Measurements from ENCODE around the gene ABCB1. TPM values are rescaled to one million over a fixed set of nuclear protein-coding genes. Genes with fewer than 3 reads are reported as not detected.

ABCB1 gene
- total RNA-seq, 1 donor from 2014 or later = 4.3 TPM

DNA sequence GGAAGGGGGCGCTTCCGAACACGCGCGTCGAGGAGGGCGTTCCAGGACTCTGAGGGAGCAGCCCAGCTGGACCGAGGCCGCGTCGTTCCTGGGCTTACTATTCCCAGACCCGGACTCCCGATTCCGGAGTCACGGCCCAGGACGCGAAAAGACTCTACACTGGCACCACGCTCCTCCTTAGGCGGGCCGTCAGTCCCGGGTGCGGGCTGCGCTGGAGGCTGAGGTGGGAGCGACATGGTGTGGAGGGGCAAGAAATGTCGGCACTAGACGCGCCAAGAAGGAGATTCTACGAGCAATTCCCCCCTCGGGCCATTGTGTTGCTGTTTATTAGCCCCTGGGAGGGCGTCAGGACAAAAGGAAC, 26.9 kb upstream of the ABCB1 start:
- intact Hi-C loops (cut with DNase I) = no loop called here
- ATAC-seq (peak; percentile 47 to 55), DNase-seq (peak; percentile 45)
- Histone ChIP-seq H3K4me1 (peaks cover 17% of the 10 kb centered on the region), H3K4me3 (peak overlapping the region; percentile 66), H3K9me3 (no peaks in the 10 kb centered on the region), H3K36me3 (no peaks in the 10 kb centered on the region), H3K27ac (no peak overlapping the region), H3K27me3 (ENCODE audit: low read depth) (peaks cover 13% of the 10 kb centered on the region)
- TF ChIP-seq, protein P1, sequence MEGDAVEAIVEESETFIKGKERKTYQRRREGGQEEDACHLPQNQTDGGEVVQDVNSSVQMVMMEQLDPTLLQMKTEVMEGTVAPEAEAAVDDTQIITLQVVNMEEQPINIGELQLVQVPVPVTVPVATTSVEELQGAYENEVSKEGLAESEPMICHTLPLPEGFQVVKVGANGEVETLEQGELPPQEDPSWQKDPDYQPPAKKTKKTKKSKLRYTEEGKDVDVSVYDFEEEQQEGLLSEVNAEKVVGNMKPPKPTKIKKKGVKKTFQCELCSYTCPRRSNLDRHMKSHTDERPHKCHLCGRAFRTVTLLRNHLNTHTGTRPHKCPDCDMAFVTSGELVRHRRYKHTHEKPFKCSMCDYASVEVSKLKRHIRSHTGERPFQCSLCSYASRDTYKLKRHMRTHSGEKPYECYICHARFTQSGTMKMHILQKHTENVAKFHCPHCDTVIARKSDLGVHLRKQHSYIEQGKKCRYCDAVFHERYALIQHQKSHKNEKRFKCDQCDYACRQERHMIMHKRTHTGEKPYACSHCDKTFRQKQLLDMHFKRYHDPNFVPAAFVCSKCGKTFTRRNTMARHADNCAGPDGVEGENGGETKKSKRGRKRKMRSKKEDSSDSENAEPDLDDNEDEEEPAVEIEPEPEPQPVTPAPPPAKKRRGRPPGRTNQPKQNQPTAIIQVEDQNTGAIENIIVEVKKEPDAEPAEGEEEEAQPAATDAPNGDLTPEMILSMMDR (IDR thresholded peaks at IDR 0.05) = no peak

- DNase-seq (no peak), ATAC-seq (no peak)
- H3K9me3 ChIP-seq = no peaks in the 10 kb centered on the region
- no peaks in the 10 kb centered on the region for H3K36me3 ChIP-seq
- peaks cover 17% of the 10 kb centered on the region for H3K4me1 ChIP-seq
- TF ChIP-seq, protein P1 (IDR thresholded peaks at IDR 0.05) = no peak
- H3K4me3 ChIP-seq = no peak overlapping the region
- H3K27me3 ChIP-seq (ENCODE audit: low read depth) = peaks cover 13% of the 10 kb centered on the region
- H3K27ac ChIP-seq = no peak overlapping the region
- intact Hi-C loops (cut with DNase I) = no loop called here
These were observed 24.4 kb upstream of the ABCB1 start for GRCh38 chr7:87625101-87625500.

GRCh38 chr7:87624628-87625027, 23.9 kb upstream of the ABCB1 start:
- no peak overlapping the region for H3K27ac ChIP-seq
- H3K9me3 ChIP-seq = no peaks in the 10 kb centered on the region
- H3K4me3 ChIP-seq = no peak overlapping the region
- no peaks in the 10 kb centered on the region for H3K36me3 ChIP-seq
- H3K4me1 ChIP-seq = peaks cover 17% of the 10 kb centered on the region
- DNase-seq = no peak
- H3K27me3 ChIP-seq (ENCODE audit: low read depth) = peaks cover 13% of the 10 kb centered on the region
- ATAC-seq = no peak
- intact Hi-C loops (cut with DNase I) = no loop called here
- TF ChIP-seq, protein P1 (IDR thresholded peaks at IDR 0.05) = no peak

DNA sequence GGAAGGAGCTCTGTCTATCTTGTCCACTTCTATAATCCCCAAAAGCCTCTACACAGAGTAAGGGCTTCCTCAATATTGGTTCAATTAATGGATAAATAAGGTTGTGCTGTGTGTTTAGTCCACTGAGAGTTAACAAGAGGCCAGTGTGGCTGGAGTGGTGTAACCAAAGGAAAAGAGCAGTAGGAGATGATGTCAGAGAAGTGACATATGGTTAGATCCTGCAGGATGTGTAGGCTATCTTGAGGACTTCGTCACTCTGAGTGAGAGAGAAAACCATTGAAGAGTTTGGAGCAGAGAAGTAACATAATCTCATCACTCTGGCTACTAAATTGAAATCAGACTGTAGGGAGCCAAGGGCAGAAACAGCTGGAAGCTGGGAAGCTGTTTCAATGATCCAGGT, 14.5 kb upstream of the ABCB1 start:
- intact Hi-C loops (cut with DNase I) = no loop called here
- TF ChIP-seq, protein P1 (IDR thresholded peaks at IDR 0.05) = no peak
- no peak for ATAC-seq
- Histone ChIP-seq H3K27me3 (ENCODE audit: low read depth) (no peaks in the 10 kb centered on the region), H3K4me1 (no peaks in the 10 kb centered on the region), H3K27ac (no peak overlapping the region), H3K9me3 (no peaks in the 10 kb centered on the region), H3K4me3 (no peak overlapping the region), H3K36me3 (no peaks in the 10 kb centered on the region)
- no peak for DNase-seq

GRCh38 chr7:87609916-87610315, 9.2 kb upstream of the ABCB1 start:
- intact Hi-C loops (cut with DNase I) = no loop called here

More at GRCh38 chr7:87609916-87610315, 9.2 kb upstream of the ABCB1 start:
- H3K27me3 ChIP-seq (ENCODE audit: low read depth) = no peaks in the 10 kb centered on the region
- ATAC-seq (no peak), DNase-seq (no peak)
- H3K4me3 ChIP-seq = no peak overlapping the region
- no peaks in the 10 kb centered on the region for H3K4me1 ChIP-seq
- H3K36me3 ChIP-seq = no peaks in the 10 kb centered on the region
- H3K27ac ChIP-seq = no peak overlapping the region
- H3K9me3 ChIP-seq = no peaks in the 10 kb centered on the region
- TF ChIP-seq, protein P1 (IDR thresholded peaks at IDR 0.05) = no peak
